ENCODE measurements around the gene STRIP2. TPM values are rescaled to one million over a fixed set of nuclear protein-coding genes. Genes with fewer than 3 reads are reported as not detected.

The STRIP2 gene, protein sequence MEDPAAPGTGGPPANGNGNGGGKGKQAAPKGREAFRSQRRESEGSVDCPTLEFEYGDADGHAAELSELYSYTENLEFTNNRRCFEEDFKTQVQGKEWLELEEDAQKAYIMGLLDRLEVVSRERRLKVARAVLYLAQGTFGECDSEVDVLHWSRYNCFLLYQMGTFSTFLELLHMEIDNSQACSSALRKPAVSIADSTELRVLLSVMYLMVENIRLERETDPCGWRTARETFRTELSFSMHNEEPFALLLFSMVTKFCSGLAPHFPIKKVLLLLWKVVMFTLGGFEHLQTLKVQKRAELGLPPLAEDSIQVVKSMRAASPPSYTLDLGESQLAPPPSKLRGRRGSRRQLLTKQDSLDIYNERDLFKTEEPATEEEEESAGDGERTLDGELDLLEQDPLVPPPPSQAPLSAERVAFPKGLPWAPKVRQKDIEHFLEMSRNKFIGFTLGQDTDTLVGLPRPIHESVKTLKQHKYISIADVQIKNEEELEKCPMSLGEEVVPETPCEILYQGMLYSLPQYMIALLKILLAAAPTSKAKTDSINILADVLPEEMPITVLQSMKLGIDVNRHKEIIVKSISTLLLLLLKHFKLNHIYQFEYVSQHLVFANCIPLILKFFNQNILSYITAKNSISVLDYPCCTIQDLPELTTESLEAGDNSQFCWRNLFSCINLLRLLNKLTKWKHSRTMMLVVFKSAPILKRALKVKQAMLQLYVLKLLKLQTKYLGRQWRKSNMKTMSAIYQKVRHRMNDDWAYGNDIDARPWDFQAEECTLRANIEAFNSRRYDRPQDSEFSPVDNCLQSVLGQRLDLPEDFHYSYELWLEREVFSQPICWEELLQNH
- total RNA-seq (2021; ENCODE audit: unreplicated experiment): 10.8 TPM
- 4.1 and 5.2 TPM in 2 replicates for polyA plus RNA-seq (2012)
- Bru-seq, nascent RNA: percentile 59 among the genes with signal in this experiment
- BruChase-seq, experiment 1, labeled RNA remaining after a 6-hour chase: percentile 63 among the genes with signal in this experiment
- BruChase-seq, experiment 2, labeled RNA remaining after a 2-hour chase: percentile 66 among the genes with signal in this experiment
- long read RNA-seq, full-length matches to known transcripts: 8 of 15 reads
- long read RNA-seq, partial matches to known transcripts: 1 of 15 reads
- long read RNA-seq, other reads (novel, unspliced or antisense): 6 of 15 reads

DNA sequence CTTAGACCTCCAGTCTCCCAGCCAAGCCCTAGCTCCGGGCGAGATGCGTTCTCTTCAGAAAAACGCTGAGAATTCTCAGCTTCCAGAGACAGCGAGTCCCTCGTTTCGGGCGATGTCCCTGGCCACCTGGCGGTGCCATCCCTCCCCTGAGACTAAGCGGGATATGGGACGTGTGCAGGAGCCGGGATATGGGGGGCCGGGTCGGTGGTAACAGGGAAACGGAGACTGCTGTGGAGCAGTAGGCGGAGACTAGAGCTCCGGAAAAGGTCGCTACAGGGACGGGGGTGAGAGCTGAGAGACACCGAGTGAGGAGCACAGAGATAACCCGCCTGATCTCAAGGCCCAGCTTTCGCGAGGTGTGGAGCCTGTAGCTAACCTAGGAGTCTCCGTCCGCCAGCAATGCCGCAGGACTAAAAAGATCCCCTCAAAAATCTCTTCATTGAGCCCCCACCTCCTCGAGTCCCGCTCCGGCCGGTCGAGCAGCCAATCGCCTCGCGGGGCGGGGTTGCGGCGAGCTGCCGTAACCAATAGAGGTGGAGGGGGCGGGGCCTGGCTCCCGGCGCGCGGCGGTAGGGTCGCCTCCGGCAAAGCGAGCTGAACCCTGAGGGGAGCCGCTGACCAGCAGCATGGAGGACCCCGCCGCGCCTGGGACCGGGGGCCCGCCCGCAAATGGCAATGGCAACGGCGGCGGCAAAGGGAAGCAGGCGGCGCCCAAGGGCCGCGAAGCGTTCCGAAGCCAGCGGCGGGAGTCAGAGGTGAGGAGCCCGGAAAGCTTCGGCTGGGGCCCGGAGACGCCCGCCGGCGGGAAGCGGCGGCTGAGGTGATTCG lies at the start of gene STRIP2:
Gene STRIP2 (plus strand): TSS at position 586 of the 828 bp plus-strand sequence. CDS start 41 bp downstream, at position 627.
- ATAC-seq: peak; percentile 92
- peak within 1 kb of the TSS; percentile 28 for H2AFZ ChIP-seq (ENCODE audit: low read depth, low read length, poor library complexity, severe bottlenecking)
- peaks cover 4% of the 10 kb centered on the region; the same call in 1 of the 2 replicates for H3K79me2 ChIP-seq (ENCODE audit: insufficient read depth, low read length)
- TF ChIP-seq ZFX (IDR thresholded peaks at IDR 0.05) (peak; percentile 65; the same call in 1 of the 2 replicates), CTCF (IDR thresholded peaks at IDR 0.05 in 2 of 3, conservative IDR thresholded peaks at IDR 0.05 in 1 of 3; ENCODE audit: borderline replicate concordance in 1 of 3, insufficient read depth in 1 of 3, low read depth in 2 of 3, low read length in 2 of 3) (peak in 2 of 3 experiments; percentile 35 to 39; a peak in 4 of 6 replicates), YY1 (IDR thresholded peaks at IDR 0.05; ENCODE audit: extremely low read depth, insufficient replicate concordance, low read depth, low read length) (no peak), POLR2AphosphoS5 (IDR thresholded peaks at IDR 0.05; ENCODE audit: low read depth, low read length) (peak; percentile 77), SIN3A (IDR thresholded peaks at IDR 0.05; ENCODE audit: low read depth) (0 out of 2 replicates have a peak, but pooled peaks have one; percentile 45), SP1 (IDR thresholded peaks at IDR 0.05; ENCODE audit: low read depth) (peak; percentile 93), REST (IDR thresholded peaks at IDR 0.05; ENCODE audit: low read depth) (no peak)
- TF ChIP-seq, protein P1, sequence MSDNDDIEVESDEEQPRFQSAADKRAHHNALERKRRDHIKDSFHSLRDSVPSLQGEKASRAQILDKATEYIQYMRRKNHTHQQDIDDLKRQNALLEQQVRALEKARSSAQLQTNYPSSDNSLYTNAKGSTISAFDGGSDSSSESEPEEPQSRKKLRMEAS (IDR thresholded peaks at IDR 0.05): peak; percentile 54; the same call in 1 of the 2 replicates
- no peaks in the 10 kb centered on the region for H4K20me1 ChIP-seq (ENCODE audit: insufficient read depth)
- H3K4me1 ChIP-seq (ENCODE audit: control insufficient read depth in 1 of 2, insufficient read depth in 2 of 2, low read length in 2 of 2): peaks cover 10 to 30% of the 10 kb centered on the region in 2 experiments; a peak in 3 of 4 replicates
- H3K27ac ChIP-seq (ENCODE audit: low read depth, low read length): peak within 1 kb of the TSS; percentile 45
- H3K9ac ChIP-seq (ENCODE audit: low read length): peak within 1 kb of the TSS; percentile 74
- RAD21 ChIA-PET (ENCODE audit: low non-redundant PET in 1 of 2, low total read pairs in 2 of 2, uncharacterized antibody in 2 of 2, unreplicated experiment in 2 of 2): interaction anchor here in 1 of 2 experiments (1.0 to 1.4 kb wide), 2 partner anchors 33 to 216 kb away, joined by 3 to 4 read pairs; no protein-coding TSS in a partner anchor
- TSS peak; percentile 52 for BruUV-seq (replicated peaks)
- peak; percentile 50 for DNase-seq (ENCODE audit: low read depth, low spot score)
- CTCF ChIA-PET: interaction anchor here (0.5 to 2.0 kb wide), 5 partner anchors 38 to 577 kb away, joined by 3 to 9 read pairs (median 3); no protein-coding TSS in a partner anchor
- no peaks in the 10 kb centered on the region for H3K9me2 ChIP-seq (ENCODE audit: insufficient read depth)
- intact Hi-C loops (cut with micrococcal nuclease): no loop called here
- POLR2A ChIA-PET: interaction anchor here (0.9 kb wide), 2 partner anchors 9 to 46 kb away, joined by 3 read pairs; no protein-coding TSS in a partner anchor
- H3K4me3 ChIP-seq (replicated peaks in 1 of 2; ENCODE audit: low read depth in 1 of 2, low read length in 2 of 2): peak within 1 kb of the TSS; percentile 74 to 78
- peak within 1 kb of the TSS; percentile 81 for H3K4me2 ChIP-seq (ENCODE audit: low read length)
- no peaks in the 10 kb centered on the region for H3K27me3 ChIP-seq (ENCODE audit: insufficient read depth, low read length)
- H3K9me3 ChIP-seq (ENCODE audit: control insufficient read depth in 1 of 2, insufficient read depth in 1 of 2, low read depth in 1 of 2, low read length in 2 of 2): no peaks in the 10 kb centered on the region
- H3K36me3 ChIP-seq (ENCODE audit: control insufficient read depth in 1 of 2, insufficient read depth in 2 of 2, low read length in 2 of 2): no peaks in the 10 kb centered on the region
